Ureter (tissue), 1 donor: ENCODE measurements around the gene SSNA1. TPM values are rescaled to one million over a fixed set of nuclear protein-coding genes. Genes with fewer than 3 reads are reported as not detected.
A peak's percentile ranks its signal among the peaks of the same experiment; 100 is the strongest.

ENCODE experiments used
- DNase-seq: peaks from one replicate; pipeline ENCODE4 v3.0.0-alpha.2; 2020; ENCODE audit warnings: low spot score
- total RNA-seq: library from RNA; stranded (reverse); gene quantifications from one replicate; pipeline ENCODE4 v1.2.4, GENCODE V29; 2023
- donor health status: DM: yes; HTN: yes; CAD: no.

Gene SSNA1
- total RNA-seq, 1 donor from 2014 or later, result 58.3 TPM

DNA sequence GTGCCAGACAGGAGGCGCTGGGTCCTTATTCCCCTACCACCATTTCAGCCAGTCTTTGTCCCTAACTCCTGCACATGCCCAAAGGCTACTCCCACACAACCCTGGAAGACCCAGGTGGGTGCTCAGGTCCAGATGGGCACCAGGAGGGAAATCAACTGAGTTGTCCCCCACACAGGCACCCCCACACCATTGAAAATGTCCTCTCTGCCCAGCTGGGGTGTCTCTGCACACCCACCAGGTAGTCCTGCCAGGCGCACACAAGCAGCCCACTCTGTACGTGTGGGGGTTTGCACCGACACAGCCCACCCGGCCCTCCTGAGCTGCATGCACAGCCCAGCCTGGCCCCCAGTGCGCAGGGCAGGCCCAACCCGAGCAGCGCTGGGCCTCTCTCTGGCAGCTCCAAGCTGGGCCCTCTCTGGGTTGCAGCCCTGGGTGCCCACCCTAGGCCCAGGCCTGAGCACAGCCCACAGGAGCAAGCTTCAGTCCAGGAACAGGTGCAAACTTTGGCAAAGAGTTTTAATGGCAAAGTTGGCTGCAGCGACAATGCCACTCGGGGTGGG is 31.4 kb downstream of the SSNA1 start:
- DNase-seq, result no peak

DNA sequence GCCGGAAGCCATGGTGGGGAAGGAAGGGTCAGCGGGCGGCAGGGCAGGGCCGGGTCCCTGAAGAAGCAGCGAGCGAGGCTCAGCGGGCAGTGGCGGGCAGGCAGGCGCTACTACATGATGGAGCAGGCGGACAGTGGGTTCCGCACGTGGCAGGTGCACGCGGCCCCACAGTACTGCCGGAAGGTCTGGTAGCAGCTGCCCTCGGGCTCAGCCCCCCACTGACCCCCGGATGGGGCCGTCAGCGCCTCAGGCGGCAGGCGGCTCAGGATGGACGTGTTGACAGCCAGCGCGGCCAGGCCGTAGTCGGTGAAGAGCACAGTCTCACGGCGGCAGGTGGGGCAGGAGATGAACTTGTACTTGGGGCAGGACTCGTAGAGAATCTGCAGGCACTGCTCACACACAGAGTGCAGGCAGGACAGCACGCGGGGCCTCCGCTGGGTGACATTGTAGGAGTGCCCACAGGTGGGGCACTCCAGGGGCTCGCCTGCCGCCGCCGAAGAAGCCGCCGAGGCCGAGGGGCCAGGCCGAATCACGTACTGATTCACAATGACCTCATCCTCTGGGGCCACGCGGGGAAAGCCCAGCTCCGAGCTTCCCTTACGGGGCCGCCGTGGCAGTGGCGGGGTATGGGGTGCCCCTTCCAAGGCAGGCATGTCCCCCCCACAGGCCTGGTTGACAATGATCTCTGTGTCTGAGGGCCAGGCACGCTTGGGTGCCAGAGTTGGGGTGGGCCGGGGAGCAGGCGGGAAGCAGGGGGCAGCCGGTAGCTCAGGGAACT is 32.0 kb downstream of the SSNA1 start:
- no peak for DNase-seq

DNA sequence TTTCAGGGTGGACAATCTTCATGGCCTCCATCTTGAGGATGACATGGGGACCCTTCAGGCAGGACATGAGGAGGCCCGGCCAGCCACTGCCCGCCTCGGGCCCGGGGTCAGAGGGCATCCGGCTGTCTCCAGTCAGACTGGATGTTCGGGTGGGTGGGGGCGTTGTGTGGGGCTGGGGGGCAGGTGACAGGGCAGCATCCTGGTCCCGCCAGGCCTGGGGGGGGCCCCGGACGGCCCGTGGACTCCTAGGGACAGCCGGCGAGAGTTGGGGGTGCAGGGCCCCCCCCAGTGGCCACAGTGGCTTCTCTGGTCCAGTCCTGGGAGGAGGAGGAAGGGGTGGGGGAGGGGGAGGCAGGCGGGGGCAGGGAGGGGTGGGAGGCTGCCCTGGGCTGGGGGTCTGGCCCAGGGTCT is 32.6 kb downstream of the SSNA1 start:
- DNase-seq, result no peak

DNA sequence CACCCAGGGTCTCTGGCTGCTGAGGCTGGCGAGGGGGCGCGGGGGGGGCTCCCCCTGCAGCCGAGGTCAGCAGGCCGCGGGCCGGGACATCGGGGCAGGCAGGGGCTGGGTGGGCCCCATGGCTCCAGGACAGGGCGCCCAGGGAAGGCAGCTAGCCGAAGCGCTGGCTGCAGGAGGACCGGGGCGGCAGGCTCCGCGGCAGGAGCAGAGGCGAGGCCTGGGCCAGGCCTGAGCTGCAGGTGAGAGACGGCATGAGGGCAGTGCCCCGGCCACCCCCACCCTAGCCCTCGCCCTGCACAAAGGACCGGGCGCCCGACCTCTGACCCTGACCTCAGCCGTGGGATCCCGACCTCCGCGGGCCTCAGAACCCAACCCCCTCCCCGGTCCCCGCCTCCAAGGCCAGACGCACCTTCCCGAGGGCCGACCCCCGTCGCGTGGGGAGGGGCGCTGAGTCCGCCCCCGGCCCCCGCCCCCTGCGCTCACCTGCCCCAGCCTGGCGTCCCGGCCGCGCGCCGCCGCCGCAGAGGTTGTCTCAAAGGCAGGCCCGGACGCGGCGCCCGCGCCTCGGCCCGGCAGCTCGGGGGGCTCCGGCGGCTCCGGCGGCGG is 33.1 kb downstream of the SSNA1 start:
- no peak for DNase-seq

DNA sequence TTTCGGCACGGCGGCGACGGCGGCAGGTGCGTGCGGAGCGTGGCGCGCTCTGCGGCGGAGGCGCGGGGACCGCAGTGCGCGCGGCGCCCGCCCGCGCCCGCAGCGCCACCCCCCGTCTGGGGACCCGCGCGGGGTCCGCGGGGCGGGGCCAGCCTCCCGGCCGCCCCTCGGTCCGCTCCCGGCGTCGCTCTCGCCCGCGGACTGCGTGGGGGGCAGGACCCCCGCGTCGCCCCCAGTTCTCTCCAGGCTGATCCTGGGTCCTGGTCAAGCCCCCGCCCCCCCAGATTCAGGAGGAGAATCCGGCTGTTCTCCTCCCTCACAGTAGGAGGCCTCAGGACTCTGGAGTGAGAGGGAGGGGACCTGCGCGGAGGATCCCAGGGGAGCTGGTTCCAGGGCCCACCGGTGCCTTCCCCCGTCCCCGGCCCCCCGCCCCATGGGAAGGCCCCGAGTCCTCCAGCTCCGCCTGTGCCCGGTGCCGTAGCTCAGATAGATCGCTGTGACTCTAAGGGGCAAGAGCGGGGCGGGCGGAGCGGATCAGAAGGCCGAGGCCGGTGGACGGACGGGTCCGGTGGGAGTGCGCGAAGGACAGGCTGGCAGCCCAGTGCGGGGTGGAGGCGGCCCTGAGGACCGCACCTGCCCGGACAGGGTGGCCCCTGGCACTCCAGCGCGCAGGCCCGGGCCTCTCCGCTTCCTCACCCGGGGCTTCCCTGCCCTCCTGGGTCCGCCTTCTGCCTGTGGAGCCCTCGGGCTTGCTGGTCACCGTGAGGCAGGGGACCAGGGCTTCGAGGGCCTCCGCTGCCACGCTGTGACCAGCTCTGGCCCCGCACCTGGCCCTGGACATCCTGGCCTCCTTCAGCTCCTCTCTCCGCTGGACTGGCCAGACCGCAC is 34.0 kb downstream of the SSNA1 start, which contains the start of gene RNF208:
Gene RNF208 (minus strand): TSS at position 51 of the 888 bp plus-strand sequence. CDS start 1,028 bp downstream, outside the sequence.
- DNase-seq, result no peak

DNA sequence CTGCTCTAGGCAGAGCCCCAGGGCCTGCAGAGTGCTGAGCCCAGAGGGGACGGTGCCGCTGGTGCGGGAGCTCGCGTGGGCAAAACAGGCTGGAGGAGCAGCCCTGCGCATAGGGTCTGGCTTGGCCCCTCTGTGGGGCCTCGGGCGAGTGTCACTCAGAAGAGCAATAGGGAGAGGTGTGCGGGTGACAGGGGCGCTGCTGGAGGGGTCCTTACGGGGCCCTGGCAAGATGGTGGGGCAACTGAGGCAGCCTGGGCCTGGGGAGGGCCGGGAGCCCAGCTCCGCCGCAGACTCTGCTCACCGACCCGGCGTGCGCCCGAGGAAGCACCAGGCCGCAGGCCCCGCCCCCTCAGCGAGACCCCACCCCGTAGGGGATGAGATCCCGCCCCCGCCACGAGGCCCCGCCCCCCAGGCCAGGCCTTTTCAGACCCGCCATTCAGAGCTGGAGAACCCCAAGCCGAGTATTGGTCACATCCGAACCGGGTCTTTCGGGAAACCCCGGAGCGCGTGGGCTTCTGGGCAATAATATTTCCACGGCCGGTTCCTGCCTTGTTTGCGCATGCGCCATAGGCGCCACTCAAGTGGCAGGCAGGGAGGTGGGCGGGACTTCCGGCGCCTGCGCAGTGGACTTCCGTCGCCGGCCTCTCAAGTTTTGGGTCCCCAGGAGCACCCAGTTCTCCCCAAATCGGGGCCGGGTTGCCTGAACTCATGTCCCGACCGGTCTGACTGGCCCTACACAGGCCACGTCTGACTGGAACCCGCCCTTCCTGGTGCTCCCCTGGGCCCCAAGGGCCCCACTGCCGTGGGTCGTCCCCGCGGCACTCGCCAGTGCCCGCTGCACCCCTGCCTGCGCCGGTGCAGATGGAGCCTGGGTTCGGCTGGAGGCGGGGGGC is 34.8 kb downstream of the SSNA1 start:
- peak; percentile 98 for DNase-seq

DNA sequence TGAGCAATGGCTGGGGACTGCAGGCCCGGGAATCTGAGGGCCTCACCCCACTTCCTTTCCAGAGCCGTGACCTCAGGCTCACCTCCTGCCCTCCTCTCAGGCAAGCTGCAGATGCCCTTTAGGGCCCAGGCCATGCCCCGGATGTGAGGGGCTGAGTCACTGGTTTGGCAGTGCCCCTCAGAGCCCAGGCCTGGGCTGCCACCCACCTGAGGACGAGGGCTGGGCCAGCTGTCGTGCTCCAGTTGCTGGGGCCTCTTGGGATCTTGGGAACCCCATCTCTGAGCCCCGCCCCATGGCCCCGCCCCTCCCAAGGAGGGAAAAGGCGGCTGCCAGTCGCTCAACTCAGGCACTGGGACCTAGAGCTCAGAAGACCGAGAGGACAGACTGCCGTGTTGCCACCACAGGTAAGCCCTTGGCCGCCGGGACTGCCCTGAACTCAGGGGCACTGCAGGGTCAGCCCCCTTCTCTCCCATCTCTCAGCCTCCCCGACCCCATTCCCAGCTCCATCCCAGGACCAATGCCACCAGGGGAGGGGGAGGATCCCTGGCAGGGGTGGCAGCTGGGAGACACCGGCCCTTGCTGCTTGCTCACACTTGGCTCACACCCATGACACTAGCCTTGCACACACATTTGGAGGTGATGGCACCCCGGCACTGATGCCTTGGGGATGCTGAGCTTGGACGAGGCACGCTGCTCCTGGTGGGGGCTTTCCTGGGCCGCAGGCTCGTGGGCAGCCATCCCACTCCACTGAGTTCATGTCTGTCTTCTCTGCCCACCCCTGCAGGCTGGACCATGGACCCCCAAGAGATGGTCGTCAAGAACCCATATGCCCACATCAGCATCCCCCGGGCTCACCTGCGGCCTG is 36.6 kb downstream of the SSNA1 start, which contains the start of gene CYSRT1:
Gene CYSRT1 (plus strand): TSS at position 345 of the 865 bp plus-strand sequence. CDS start 448 bp downstream, at position 793.
- no peak for DNase-seq

DNA sequence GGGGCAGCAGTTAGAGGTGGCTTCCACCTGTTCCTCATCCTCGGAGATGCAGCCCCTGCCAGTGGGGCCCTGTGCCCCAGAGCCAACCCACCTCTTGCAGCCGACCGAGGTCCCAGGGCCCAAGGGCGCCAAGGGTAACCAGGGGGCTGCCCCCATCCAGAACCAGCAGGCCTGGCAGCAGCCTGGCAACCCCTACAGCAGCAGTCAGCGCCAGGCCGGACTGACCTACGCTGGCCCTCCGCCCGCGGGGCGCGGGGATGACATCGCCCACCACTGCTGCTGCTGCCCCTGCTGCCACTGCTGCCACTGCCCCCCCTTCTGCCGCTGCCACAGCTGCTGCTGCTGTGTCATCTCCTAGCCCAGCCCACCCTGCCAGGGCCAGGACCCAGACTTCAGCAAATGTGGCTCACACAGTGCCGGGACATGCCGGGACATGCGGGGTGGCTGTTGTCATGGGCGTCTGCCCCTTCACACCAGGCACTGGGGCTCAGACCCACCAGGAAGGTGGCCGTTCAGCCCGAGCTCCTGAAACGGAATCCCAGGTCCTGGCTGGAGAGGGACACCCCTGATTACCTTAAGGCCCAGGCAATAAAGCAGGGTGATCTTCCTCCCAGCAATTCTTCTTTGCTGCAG is 37.3 kb downstream of the SSNA1 start:
- DNase-seq, result no peak

DNA sequence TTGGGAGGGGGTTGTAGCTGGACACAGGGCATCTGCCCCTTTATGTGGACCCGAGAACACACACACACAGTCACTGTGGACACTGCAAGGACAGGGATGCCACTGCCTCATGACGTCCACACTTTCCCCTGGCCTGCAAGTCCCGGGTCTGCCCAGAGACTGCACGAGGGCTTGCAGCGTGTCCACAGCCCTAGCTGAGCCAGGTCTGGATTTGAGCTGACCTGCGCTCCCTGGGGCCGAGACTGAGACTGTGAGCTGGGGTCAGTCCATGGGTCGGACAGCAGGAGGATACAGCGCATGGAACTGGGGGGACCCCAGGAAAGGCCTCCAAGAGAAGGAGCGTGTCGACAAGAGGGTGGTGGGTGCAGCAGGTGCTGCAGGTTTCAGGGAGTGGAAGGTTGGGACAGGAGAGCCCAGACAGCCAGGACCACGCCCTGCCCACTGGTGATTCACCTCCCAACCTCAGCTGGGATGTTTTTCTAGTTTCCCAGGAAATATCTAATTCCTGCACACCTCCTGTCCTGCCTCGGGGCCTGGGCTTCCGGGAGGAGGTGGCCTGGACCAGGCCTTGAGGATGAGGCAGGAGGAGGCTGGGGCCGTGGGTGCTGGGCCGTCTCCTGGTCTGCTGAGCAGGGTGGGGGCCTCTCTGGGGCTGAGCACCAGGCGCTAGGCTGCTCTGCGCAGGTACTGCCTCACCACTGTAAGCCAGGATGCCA is 38.0 kb downstream of the SSNA1 start:
- no peak for DNase-seq

DNA sequence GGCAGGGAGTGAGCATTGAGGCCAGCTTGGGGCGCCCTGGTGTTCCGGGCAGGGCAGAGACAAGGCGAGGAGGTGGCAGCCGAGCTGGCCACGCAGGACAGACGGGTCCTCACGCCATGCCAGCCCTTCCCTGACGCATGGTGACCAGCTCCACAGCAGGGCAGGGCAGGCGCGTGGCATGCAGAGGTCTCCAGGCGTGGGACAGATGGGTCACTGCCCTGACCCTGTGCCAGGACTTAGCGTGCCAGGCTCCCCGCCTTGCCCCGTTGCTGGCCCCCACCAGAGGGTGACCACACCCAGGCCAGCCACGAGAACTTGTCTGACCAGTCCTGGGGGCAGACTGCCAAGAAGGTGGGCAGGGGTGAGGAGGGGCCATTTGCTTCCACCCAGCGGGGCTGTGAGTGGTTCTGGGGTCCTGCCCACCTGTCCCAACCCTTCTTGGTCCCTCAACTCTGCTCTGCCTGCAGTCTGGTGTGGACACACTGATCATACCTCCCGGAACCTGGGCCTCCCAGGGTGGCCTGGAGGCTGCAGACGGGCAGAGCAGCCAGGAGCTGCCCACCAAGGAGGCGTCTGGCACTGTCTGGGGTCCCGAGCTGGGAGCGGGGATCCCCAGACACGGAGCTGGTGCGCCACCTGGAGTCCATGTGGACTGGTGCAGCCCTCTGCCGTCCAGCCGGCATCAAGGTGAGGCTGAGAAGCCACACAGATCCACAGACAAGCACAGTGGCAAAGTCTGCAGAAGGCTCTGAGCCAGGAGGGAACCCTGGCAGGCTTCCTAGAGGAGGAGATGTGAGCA is 38.8 kb downstream of the SSNA1 start, which contains the start of gene RNF224:
Gene RNF224 (plus strand): TSS at position 449 of the 799 bp plus-strand sequence. CDS start 834 bp downstream, outside the sequence.
- DNase-seq, result peak; percentile 79

DNA sequence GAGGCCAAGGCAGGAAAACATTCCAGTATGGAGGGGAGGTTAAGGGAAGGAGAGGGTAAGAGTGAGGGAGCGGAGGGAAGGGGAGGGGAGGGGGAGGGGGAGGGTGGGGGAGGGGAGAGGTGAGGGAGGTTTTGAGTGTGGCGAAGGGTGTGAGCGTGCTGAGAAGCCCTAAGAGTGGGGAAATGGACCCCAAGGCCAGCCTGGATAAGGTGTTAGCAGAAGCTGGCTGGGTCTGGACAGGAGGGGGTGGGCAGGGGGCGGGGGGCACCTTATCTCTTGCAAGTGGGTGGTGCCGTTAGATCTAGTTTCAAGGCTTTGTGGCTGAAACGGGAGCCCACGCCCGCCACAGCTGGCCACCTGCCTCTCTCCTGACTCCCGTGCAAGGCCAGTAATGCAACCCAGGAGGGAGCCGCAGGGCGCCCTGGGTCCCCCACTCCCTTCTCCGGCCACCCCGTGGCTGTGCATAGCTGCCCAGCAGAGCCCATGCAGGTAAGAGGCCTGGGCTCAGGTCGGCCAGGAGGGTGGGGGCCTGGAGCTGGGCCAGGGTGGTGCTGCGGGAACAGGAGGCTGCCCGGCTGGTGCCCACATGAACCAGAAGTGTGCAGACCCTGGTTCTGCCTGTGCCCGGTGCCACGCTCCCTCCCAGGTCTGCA is 39.5 kb downstream of the SSNA1 start:
- no peak for DNase-seq

DNA sequence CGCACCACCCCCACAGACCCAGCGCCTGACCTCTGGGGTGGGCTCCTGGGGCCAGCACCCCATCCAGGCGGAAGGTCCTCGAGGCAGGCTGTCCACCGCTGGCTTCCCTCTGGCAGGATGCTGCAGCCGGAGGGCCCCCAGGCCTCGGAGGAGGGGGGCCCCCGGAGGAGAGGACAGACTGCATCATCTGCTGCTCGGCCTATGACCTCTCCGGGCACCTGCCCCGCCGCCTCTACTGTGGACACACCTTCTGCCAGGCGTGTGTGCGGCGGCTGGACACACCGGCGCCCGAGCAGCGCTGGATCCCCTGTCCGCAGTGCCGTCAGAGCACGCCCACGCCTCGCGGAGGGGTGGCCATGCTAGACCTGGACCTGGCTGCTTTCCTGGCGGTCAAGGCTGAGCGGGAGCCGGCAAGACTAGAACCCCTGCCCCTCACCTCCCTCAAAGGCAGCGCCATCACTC is 40.1 kb downstream of the SSNA1 start:
- no peak for DNase-seq

DNA sequence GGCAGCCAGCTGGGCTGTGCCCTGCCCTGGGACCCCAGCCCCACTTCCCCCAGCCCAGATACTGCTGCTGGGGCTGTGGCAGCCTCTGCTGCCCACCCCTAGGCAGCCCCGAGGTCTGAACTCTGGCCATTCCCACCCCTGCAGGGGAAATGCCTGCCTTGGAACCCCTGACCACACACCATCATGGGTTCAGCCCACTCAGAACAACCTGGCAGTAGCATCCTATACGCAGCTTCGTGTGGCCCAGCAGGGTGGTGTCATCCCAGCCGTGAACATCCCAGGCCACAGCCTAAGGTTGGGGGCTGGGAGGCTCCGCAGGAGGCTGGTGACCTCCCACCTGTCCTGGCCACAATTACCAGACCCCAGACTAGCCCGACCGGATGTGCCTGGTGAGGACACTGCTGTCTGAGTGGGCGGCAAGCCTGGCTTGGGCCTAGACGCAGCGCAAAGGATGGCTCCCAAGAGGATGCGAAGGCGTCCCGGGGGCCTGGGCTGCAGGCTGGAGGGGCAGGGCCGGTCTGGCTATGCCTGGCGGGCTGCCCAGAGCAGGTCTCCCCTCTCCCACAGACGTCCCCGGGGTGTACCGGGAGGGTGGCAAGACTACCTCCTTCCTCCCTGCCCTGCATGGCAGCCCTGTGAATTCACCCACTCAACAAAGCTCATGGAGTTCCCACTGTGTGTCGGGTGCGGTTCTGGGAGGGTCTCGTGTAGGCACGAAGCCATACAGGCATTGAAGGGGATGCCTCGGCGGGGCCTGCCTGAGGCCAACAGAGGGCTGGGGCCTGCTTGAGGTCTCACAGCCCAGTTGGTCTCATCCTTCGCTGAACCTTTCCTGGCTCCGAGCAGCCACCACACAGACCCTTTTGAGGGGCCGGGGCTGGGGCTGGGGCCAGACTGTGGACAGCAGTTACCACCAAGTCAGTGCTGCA is 40.8 kb downstream of the SSNA1 start:
- DNase-seq, result no peak

DNA sequence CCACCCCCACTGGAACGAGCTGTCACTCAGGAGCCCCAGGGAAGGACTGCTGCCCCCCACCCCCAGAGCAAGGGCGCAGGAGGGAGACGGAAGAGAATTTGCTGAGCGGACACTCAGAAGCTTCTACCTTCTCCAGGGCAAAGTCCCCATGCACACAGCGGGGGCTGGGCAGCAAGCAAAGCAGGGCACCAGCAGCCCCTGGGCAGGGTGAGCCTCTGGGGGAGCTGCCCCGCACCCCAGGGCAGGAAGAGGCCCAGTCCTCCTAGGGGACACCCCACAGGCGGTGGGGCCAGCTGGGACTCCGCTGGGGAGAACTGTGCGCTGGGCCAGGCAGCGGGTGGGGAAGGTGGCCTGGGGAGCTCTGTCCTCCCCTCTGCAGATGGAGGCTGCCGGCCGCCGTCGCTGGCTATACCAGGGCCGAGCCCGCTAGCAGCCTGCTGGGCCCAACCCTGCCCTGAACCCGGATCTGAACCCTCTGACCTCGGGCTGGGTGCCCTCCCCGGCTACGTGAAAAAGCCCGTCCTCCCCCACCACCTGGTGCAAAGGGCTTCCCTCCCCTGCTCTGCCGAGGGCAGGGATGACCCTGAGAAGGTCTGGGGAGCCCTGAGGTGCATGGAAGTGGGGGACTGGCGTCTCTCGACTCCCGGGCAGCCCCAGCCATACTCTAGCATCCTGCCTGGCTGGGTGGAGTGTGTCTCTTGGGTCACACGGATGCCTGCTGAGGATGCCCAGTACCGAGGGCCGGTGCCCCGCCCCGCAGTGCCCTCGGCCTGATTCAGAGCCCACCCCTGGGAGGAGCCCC is 41.6 kb downstream of the SSNA1 start:
- no peak for DNase-seq
